HG03432 (cell line): ENCODE results near the gene KCNK13.
"Not testable (repeated sequence)": the region's sequence is repeated elsewhere in the genome, so short reads cannot be mapped to it uniquely, and the experiment has no call there.

ENCODE experiments used
- ATAC-seq: cut with Tn5 transposase; IDR thresholded peaks from one replicate; pipeline ENCODE4 v1.9.1; 2021; ENCODE audit warnings: mild to moderate bottlenecking, moderate library complexity; ENCODE audit not compliant: unreplicated experiment

KCNK13 gene

DNA sequence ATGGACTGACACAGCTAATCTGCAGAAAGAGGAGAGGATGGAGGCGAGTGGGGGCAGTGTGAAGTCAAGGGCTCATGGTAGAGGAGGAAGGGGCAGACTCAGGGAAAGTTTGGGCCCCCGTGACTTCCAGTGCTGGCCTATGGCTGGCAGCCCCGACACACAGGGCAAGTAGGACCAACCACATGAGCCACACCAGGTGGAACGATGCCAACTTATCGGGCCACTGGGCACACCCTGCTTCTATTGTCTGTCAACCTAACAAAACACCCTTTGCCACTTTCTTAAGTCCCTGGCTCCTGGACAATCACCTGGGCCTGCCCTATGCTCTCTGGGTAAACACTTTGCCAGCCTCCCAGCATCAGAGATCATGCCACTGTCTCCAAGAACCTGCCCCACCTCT lies 129.4 kb downstream of the KCNK13 start:
- no peak for ATAC-seq

- ATAC-seq, result no peak
Observed at GRCh38 chr14:90191585-90191984, 129.8 kb downstream of the KCNK13 start.

DNA sequence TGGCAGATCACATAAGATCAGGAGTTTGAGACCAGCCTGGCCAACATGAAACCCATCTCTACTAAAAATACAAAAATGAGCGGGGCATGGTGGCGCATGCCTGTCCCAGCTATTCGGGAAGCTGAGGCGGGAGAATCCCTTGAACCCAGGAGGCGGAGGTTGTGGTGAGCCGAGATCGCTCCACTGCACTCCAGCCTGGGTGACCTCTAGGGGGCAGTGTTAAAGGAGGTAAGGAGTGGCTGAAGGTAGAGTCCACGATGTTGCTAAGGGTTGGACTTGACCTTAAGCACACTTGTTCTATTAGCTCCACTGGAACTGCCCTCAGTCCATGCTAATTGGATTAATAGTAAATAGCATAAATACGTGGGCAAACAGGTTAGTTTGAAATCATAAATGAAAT lies 132.1 kb downstream of the KCNK13 start:
- ATAC-seq, result no peak

- ATAC-seq, result no peak
Observed at GRCh38 chr14:90194706-90195105, 132.9 kb downstream of the KCNK13 start.

DNA sequence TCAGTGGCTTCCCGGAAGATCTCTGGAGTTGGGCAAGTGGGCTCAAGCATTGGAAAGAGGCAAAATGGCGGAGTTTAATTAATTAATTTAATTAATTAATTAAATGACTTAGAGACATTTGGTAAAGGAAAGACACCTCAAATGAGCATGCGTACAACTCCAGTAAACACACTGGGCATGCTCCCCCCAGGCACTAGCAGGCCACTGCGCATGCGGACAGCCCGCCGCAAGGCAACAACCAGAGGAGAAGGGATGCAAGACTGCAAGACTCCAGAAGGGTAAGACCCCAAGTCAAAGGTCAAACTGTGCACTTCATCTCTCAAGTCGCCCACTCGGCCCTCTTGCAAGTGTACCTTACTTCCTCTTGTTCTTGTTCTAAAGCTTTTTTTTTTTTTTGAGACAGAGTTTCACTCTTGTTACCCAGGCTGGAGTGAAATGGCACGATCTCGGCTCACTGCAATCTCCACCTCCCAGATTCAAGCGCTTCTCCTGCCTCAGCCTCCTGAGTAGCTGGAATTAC lies 136.8 kb downstream of the KCNK13 start:
- no peak for ATAC-seq

DNA sequence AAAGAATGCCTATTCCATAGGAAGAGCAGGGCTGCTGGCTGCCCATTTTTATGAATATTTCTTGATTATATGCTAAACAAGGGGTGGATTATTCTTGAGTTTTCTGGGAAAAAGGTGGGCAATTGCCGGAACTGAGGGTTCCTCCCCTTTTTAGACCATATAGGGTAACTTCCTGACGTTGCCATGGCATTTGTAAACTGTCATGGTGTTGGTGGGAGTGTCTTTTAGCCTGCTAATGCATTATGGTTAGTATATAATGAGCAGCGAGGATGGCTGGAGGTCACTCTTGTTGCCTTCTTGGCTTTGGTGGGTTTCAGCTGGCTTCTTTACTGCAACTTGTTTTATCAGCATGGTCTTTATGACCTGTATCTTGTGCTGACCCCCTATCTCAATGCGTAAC lies 138.8 kb downstream of the KCNK13 start:
- not testable (repeated sequence) for ATAC-seq

DNA sequence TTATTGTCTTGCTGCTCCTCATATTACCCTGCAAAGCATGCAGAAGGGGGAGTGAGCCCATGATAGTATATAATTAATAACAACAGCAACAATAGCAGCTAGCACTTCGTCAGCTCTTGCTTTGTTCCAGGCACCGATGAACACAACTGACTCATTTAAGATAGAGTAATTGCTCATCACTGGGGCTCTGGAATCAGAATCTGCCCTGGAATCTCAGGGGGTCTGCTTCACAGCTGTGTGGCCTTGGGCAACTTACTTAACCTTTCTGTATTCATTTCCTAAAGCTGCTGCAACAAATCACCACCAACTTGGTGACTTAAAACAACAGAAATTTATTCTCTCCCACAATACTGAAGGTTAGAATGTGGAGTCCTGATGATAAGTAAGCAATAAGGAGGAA lies 139.6 kb downstream of the KCNK13 start:
- ATAC-seq, result no peak

DNA sequence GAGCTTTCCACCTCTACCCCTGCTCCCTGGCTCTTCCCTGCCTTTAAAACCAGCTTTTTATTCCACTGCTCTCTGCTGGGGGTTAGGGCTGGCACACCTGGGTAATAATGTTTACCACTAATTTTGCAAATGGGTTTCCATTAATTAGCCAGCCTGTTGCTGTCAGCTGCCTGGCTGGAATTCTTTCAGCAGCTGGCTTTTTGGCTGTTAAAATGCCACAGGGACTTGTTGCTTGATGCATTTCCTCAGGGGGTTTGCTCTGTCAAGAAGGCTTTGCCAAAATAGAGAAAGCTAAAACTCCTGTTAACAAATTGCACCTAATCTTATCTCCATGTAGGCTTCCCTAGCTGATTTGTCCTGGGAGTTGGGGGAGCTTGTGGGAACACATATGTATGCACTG lies 142.7 kb downstream of the KCNK13 start:
- ATAC-seq, result no peak

DNA sequence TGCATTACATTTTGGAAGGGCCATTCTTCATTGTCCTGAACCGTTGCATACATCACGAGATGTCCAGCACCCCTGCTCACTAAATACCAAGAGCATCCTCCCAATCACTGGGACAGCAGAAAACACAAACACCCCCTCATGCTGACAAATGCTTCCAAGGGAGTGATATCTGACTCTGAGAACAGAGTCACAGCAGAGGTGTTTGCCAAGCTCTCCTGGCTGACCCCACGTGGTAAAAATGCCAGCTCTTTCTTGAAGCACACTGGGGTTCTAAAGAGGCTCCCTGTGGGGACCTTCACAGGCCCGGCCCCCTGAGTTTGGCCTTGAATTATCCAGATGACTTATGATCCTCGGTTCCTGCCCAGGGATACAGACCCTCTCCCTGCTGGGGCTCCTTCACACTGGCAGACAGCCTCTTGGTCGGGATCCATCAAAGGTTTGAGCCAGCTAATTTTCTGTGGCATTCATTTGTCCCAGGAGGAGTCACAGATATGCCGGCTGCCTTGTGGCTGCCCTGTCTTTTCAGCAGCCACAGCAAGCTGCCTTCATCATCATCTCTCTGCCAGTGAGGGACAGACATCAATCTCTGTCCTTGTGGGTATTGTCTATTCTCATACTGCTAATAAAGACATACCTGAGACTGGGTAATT lies 151.4 kb downstream of the KCNK13 start:
- no peak for ATAC-seq

DNA sequence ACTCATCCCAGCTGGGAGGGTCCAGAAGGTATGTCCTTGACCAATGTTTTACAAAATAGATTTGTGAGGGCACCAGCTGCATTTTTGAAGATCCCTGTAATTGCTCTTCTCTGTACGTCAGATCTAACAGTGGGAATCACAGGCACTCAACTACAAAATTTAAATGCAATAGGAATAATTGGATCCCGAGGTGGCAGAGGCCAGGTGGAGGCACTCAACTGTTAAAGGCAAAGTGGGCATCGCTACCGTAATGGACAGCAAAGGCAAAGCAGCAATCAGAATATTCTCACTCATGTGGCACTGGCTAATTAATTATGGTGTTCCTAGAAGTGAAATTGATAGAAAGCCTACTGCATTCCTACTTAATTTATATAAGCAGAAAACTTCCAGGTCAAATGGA lies 166.7 kb downstream of the KCNK13 start:
- ATAC-seq, result no peak

DNA sequence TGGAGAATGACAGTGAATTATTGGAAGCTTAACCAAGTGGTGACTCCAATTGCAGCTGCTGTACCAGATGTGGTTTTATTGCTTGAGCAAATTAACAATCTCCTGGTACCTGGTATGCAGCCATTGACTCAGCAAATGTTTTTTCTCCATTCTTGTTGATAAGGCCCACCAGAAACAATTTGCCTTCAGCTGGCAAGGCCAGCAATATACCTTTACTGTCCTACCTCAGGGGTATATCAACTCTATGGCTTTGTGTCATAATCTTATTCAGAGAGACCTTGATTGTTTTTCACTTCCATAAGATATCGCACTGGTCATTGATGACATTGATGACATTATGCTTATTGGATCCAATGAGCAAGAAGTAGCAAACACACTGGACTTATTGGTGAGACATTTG lies 168.1 kb downstream of the KCNK13 start:
- ATAC-seq, result not testable (repeated sequence)
